SU-DHL-6 (cell line): ENCODE measurements around the gene DNAJC30.

Source experiments
- CTCF ChIP-seq: fragments of 200-600 bp; sonication (generic); IDR thresholded peaks from one replicate; pipeline ENCODE4 v1.5.1; 2017; ENCODE audit warnings: antibody characterized with exemption, mild to moderate bottlenecking, low read length, moderate library complexity; ENCODE audit not compliant: insufficient read depth, poor library complexity, severe bottlenecking
- EZH2phosphoT487 ChIP-seq: fragments of 200-600 bp; sonication (generic), shearing (Covaris generic); conservative IDR thresholded peaks from 2 replicates; pipeline ENCODE4 v1.6.1; 2018; ENCODE audit warnings: mild to moderate bottlenecking, antibody characterized with exemption, low read length, moderate library complexity, mixed read lengths

GRCh38 chr7:73706126-73707044, 23.1 kb upstream of the DNAJC30 start:
- TF ChIP-seq CTCF, result no peak
- TF ChIP-seq EZH2phosphoT487, result no peak
